GM23338 (cell line): Measurements from ENCODE around the gene INPP4A. TPM values are rescaled to one million over a fixed set of nuclear protein-coding genes. Genes with fewer than 3 reads are reported as not detected.

Experiments used
- ATAC-seq: fragments of 200-7000 bp; cut with Tn5 transposase; 3 replicates; pipeline ENCODE4 v1.9.1; 2020
- DNase-seq: peaks from one replicate; pipeline ENCODE4 v3.0.0-alpha.2; 2015; ENCODE audit warnings: low spot score
- H2AFZ ChIP-seq: fragments of 200-600 bp; sonication (generic); 2 replicates; pipeline ENCODE4 v1.8.0; 2016; ENCODE audit warnings: antibody characterized with exemption, mild to moderate bottlenecking, moderate library complexity
- H3F3A ChIP-seq: fragments of 200-600 bp; sonication (generic); replicated peaks from 2 replicates; pipeline ENCODE4 v1.8.0; 2017; ENCODE audit warnings: antibody characterized with exemption, mixed run types, low read depth
- H3K27ac ChIP-seq: fragments of 200-600 bp; sonication (generic); 2 replicates; pipeline ENCODE4 v1.6.1; 2016; ENCODE audit warnings: low read depth
- H3K27me3 ChIP-seq: fragments of 200-600 bp; sonication (generic); 2 replicates; pipeline ENCODE4 v1.8.0; 2016; ENCODE audit warnings: mild to moderate bottlenecking, mixed run types, moderate library complexity; ENCODE audit not compliant: insufficient read depth
- H3K36me3 ChIP-seq: fragments of 200-600 bp; sonication (generic); 2 replicates; pipeline ENCODE4 v1.8.0; 2016; ENCODE audit warnings: mild to moderate bottlenecking; ENCODE audit not compliant: insufficient read depth
- H3K4me1 ChIP-seq: fragments of 200-600 bp; sonication (generic); 2 replicates; pipeline ENCODE4 v1.8.0; 2016; ENCODE audit warnings: mild to moderate bottlenecking, moderate library complexity; ENCODE audit not compliant: insufficient read depth
- H3K4me2 ChIP-seq: fragments of 200-600 bp; sonication (generic); 2 replicates; pipeline ENCODE4 v1.7.1; 2017; ENCODE audit warnings: mixed run types
- H3K4me3 ChIP-seq: fragments of 200-600 bp; sonication (generic); 2 replicates; pipeline ENCODE4 v1.6.1; 2016; ENCODE audit warnings: mixed run types
- H3K79me2 ChIP-seq: fragments of 200-600 bp; sonication (generic); replicated peaks from 2 replicates; pipeline ENCODE4 v1.8.0; 2017; ENCODE audit warnings: mild to moderate bottlenecking; ENCODE audit not compliant: insufficient read depth
- H3K9me2 ChIP-seq: fragments of 200-600 bp; sonication (generic); 2 replicates; pipeline ENCODE4 v1.8.0; 2017; ENCODE audit not compliant: insufficient read depth
- H4K20me1 ChIP-seq: fragments of 200-600 bp; sonication (generic); replicated peaks from 2 replicates; pipeline ENCODE4 v1.8.0; 2017; ENCODE audit warnings: mild to moderate bottlenecking; ENCODE audit not compliant: insufficient read depth
- H3K27ac Mint-ChIP-seq: 2 replicates; pipeline ENCODE4 v1.8.0; 2020; ENCODE audit warnings: inconsistent platforms, mild to moderate bottlenecking, moderate library complexity, mixed read lengths
- H3K27me3 Mint-ChIP-seq: 3 replicates; pipeline ENCODE4 v1.8.0; 2022; ENCODE audit warnings: low read depth, mild to moderate bottlenecking, moderate library complexity, mixed read lengths, inconsistent platforms; ENCODE audit not compliant: insufficient read depth, poor library complexity
- H3K36me3 Mint-ChIP-seq: 3 replicates; pipeline ENCODE4 v1.8.0; 2021; ENCODE audit warnings: low read depth, mild to moderate bottlenecking, inconsistent platforms, moderate library complexity, mixed read lengths
- H3K4me1 Mint-ChIP-seq: 3 replicates; pipeline ENCODE4 v1.8.0; 2020; ENCODE audit warnings: mild to moderate bottlenecking, inconsistent platforms, mixed read lengths
- H3K4me3 Mint-ChIP-seq: 3 replicates; pipeline ENCODE4 v1.8.0; 2021; ENCODE audit warnings: moderate library complexity, mild to moderate bottlenecking, inconsistent platforms, mixed read lengths
- H3K9me3 Mint-ChIP-seq: 3 replicates; pipeline ENCODE4 v1.8.0; 2020; ENCODE audit warnings: moderate library complexity, mild to moderate bottlenecking, inconsistent platforms, mixed read lengths
- CREB1 ChIP-seq: fragments of 250-450 bp; sonication (Bioruptor Pico); IDR thresholded peaks from 2 replicates; pipeline ENCODE4 v1.5.0; 2020; ENCODE audit warnings: low read depth, mild to moderate bottlenecking, moderate library complexity
- CTCF ChIP-seq, 2 experiments: fragments of 200-600 bp in 1 of 2; sonication (generic) in 1 of 2; conservative IDR thresholded peaks; 2 replicates each; pipeline versions ENCODE4 v1.5.1 to v1.6.1; 2016 to 2017; ENCODE audit warnings: antibody characterized with exemption in 2 of 2, low read depth in 2 of 2, mild to moderate bottlenecking in 2 of 2, moderate library complexity in 1 of 2
- NANOG ChIP-seq: IDR thresholded peaks from 2 replicates; pipeline ENCODE4 v1.6.1; 2016; ENCODE audit warnings: antibody characterized with exemption, borderline replicate concordance
- POLR2AphosphoS5 ChIP-seq: IDR thresholded peaks from 2 replicates; pipeline ENCODE4 v1.6.1; 2016; ENCODE audit warnings: antibody characterized with exemption, low read depth
- ZNF114 ChIP-seq: fragments of 250-450 bp; sonication (Bioruptor Pico); IDR thresholded peaks from 2 replicates; pipeline ENCODE4 v1.5.0; 2020; ENCODE audit warnings: mild to moderate bottlenecking, moderate library complexity
- ZNF462 ChIP-seq: fragments of 250-450 bp; sonication (Bioruptor Pico); IDR thresholded peaks from 2 replicates; pipeline ENCODE4 v1.5.0; 2020; ENCODE audit warnings: mild to moderate bottlenecking, moderate library complexity
- polyA plus RNA-seq: library from polyadenylated mRNA; unstranded; fragments of >200 nt; fragmentation: Nextera tagmentation; extraction: Ambion mirVana; gene quantifications from 2 replicates; pipeline ENCODE4 v1.2.1, GENCODE V29; 2016
- total RNA-seq: library from RNA; depleted of rRNA; stranded (reverse); fragments of >200 nt; shearing (Covaris generic); gene quantifications from 2 replicates; pipeline ENCODE4 v1.2.3, GENCODE V29; 2014

Gene INPP4A
- total and polyA plus RNA-seq, 2 experiments from 2014 or later: 8.5 to 36.9 TPM

GRCh38 chr2:98419977-98420725 lies 24.5 kb upstream of the INPP4A start:
- no peak for DNase-seq
- H3F3A ChIP-seq: no peaks in the 10 kb centered on the region
- TF ChIP-seq ZNF114 (CRISPR knock-in tag): no peak
- no peak for TF ChIP-seq NANOG
- TF ChIP-seq CTCF (conservative IDR thresholded peaks at IDR 0.05; ENCODE audit: low read depth in 2 of 2): no peak
- no peak for TF ChIP-seq POLR2AphosphoS5
- TF ChIP-seq CREB1 (CRISPR knock-in tag): no peak
- TF ChIP-seq ZNF462: no peak
- H3K9me2 ChIP-seq: 0 out of 2 replicates have a peak, but pooled peaks cover 2% of the 10 kb centered on the region
- Mint-ChIP-seq H3K27ac (no peak overlapping the region), H3K4me3 (no peak overlapping the region), H3K4me1 (no peaks in the 10 kb centered on the region), H3K9me3 (peaks cover 39% of the 10 kb centered on the region), H3K27me3 (peaks cover 3% of the 10 kb centered on the region), H3K36me3 (peaks cover 21% of the 10 kb centered on the region; the same call in 2 of the 3 replicates)
- no peaks in the 10 kb centered on the region for H3K4me1 ChIP-seq
- no peak overlapping the region for H3K4me3 ChIP-seq
- H3K36me3 ChIP-seq: 0 out of 2 replicates have a peak, but pooled peaks cover 6% of the 10 kb centered on the region
- no peak overlapping the region for H3K27ac ChIP-seq
- H3K4me2 ChIP-seq: no peak overlapping the region
- 0 out of 2 replicates have a peak overlapping the region, but pooled peaks have one; percentile 10 for H2AFZ ChIP-seq
- ATAC-seq: no peak
- no peaks in the 10 kb centered on the region for H3K27me3 ChIP-seq
- no peaks in the 10 kb centered on the region; the same call in 1 of the 2 replicates for H3K79me2 ChIP-seq
- H4K20me1 ChIP-seq: no peaks in the 10 kb centered on the region
